Keratinocyte (primary cell): ENCODE results near the gene XG. TPM values are rescaled to one million over a fixed set of nuclear protein-coding genes. Genes with fewer than 3 reads are reported as not detected.

Experiments
- DNase-seq: peaks from one replicate; pipeline ENCODE4 v3.0.0-alpha.2; 2011; ENCODE audit warnings: low read depth, missing footprints, low spot score
- FAIRE-seq: peaks from 2 replicates; lab custom pipeline; 2011; peaks lifted over from hg19 to GRCh38; lab: Jason Lieb, UNC
- H2AFZ ChIP-seq: 2 replicates; pipeline ENCODE4 v1.6.0; 2012; ENCODE audit warnings: low read length, control low read depth, inconsistent platforms; ENCODE audit not compliant: control insufficient read depth
- H3K27ac ChIP-seq: 2 replicates; pipeline ENCODE4 v1.5.1; 2011; ENCODE audit warnings: low read length; ENCODE audit not compliant: control insufficient read depth, insufficient read depth
- H3K27me3 ChIP-seq: 3 replicates; pipeline ENCODE4 v1.6.0; 2011; ENCODE audit warnings: low read length; ENCODE audit not compliant: control insufficient read depth, insufficient read depth; ENCODE audit errors: extremely low read depth
- H3K36me3 ChIP-seq, 2 experiments: 2 replicates in 1 of 2; 3 replicates in 1 of 2; pipeline ENCODE4 v1.5.1; 2011; ENCODE audit warnings: low read length in 2 of 2, mild to moderate bottlenecking in 1 of 2; ENCODE audit not compliant: control insufficient read depth in 2 of 2, insufficient read depth in 2 of 2; ENCODE audit errors: extremely low read depth in 1 of 2
- H3K4me1 ChIP-seq: 3 replicates; pipeline ENCODE4 v1.5.1; 2011; ENCODE audit warnings: low read length; ENCODE audit not compliant: control insufficient read depth, insufficient read depth; ENCODE audit errors: extremely low read depth
- H3K4me2 ChIP-seq: 3 replicates; pipeline ENCODE4 v1.6.0; 2011; ENCODE audit warnings: low read depth, low read length; ENCODE audit not compliant: control insufficient read depth, insufficient read depth; ENCODE audit errors: extremely low read depth
- H3K4me3 ChIP-seq, 3 experiments: fragments of 200-600 bp in 1 of 3; sonication (generic) in 1 of 3; 2 replicates in 2 of 3; 3 replicates in 1 of 3; pipeline ENCODE4 v1.5.1; 2011 to 2016; ENCODE audit warnings: low read length in 3 of 3, mild to moderate bottlenecking in 3 of 3, control low read depth in 2 of 3, inconsistent platforms in 1 of 3, low read depth in 1 of 3, mixed read lengths in 1 of 3, mixed run types in 1 of 3, moderate library complexity in 1 of 3; ENCODE audit not compliant: control insufficient read depth in 2 of 3, insufficient read depth in 2 of 3; ENCODE audit errors: extremely low read depth in 1 of 3
- H3K79me2 ChIP-seq: 2 replicates; pipeline ENCODE4 v1.6.0; 2012; ENCODE audit warnings: low read length; ENCODE audit not compliant: control insufficient read depth, insufficient read depth
- H3K9ac ChIP-seq: 3 replicates; pipeline ENCODE4 v1.6.0; 2011; ENCODE audit warnings: low read length; ENCODE audit not compliant: control insufficient read depth, insufficient read depth; ENCODE audit errors: extremely low read depth
- H3K9me1 ChIP-seq: 3 replicates; pipeline ENCODE4 v1.6.0; 2011; ENCODE audit warnings: low read length; ENCODE audit not compliant: control insufficient read depth, insufficient read depth; ENCODE audit errors: extremely low read depth
- H3K9me3 ChIP-seq: 2 replicates; pipeline ENCODE4 v1.5.1; 2012; ENCODE audit warnings: low read depth, low read length; ENCODE audit not compliant: control insufficient read depth
- H4K20me1 ChIP-seq: 3 replicates; pipeline ENCODE4 v1.6.0; 2011; ENCODE audit warnings: low read length; ENCODE audit not compliant: control insufficient read depth, insufficient read depth; ENCODE audit errors: extremely low read depth
- EZH2 ChIP-seq: IDR thresholded peaks from one replicate; pipeline ENCODE4 v1.6.1; 2012; ENCODE audit warnings: inconsistent platforms, mild to moderate bottlenecking, low read length, moderate library complexity
- dilution Hi-C: fragments of 300-500 bp; cut with MboI; formaldehyde crosslinking; loops from one replicate; pipeline ENCODE4 v1.7.0; 2020; ENCODE audit warnings: low sequenced_read_pairs; ENCODE audit not compliant: extremely low pct_ligation_motif_present
- polyA plus RNA-seq, 5 experiments: library from polyadenylated mRNA; depleted of rRNA in 3 of 5; stranded (reverse) in 3 of 5; stranded (forward) in 1 of 5; unstranded in 1 of 5; fragments of >200 nt; gene quantifications; 1 replicate in 1 of 5; 2 replicates in 3 of 5; 3 replicates in 1 of 5; pipeline versions ENCODE4 v1.2.1 to v1.2.3, GENCODE V29; 2011 to 2012; ENCODE audit warnings: missing spikeins in 2 of 5, low read depth in 1 of 5, low replicate concordance in 1 of 5
- TF ChIP-seq, protein P1 (sequence below), 3 experiments: IDR thresholded peaks in 1 of 3; conservative IDR thresholded peaks in 1 of 3; optimal IDR thresholded peaks in 1 of 3; 2 replicates in 2 of 3; 3 replicates in 1 of 3; pipeline versions ENCODE3 to v1.5.1; 2011; ENCODE audit warnings: low read length in 3 of 3, mild to moderate bottlenecking in 3 of 3, moderate library complexity in 2 of 3, control low read depth in 1 of 3, inconsistent platforms in 1 of 3; ENCODE audit not compliant: insufficient read depth in 2 of 3; ENCODE audit errors: extremely low read depth in 1 of 3

The XG gene
- polyA plus RNA-seq, 1 donor (not counting 4 experiments of a cell fraction or from before 2014, with no cell fraction given), result 70.9 TPM

DNA sequence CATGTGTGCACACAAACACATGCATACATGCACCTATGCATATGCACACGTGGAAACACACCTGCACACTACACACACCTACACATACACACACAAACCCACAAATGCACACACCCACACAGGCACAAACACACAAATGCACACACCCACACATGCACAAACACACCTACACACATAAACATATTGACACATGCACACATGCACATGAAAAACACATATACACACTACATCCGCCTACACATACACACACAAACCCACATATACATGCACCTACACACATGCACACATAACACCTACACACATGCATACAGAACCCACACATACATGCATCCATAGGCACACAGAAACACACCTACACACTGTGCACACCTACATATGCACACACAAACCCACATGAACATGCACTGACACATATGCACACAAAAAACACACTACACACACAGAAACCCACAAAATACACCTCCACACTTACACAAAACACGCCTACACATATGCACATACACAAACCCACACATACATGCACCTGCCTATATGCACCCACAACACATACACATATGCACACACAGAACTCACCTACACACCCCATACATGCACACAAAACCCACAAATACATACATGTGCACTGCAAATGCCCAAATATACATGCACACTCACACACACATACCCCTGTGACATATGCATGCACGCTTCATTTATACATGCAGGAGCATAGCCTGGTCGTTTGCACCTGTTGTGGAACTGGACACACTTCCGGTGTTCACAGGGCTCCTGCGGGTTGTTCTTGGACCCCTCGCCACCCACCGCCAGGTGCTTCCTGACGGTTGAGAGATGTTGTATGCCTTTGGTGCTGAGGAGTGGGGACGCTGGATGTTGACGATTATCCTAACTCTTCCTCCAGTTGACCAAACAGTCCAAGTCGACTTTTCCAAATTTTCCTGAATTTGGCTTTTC is 38.7 kb upstream of the XG start:
- DNase-seq, result no peak
- Histone ChIP-seq H3K79me2 (peaks cover 49% of the 10 kb centered on the region), H3K27me3 (no peaks in the 10 kb centered on the region), H4K20me1 (no peaks in the 10 kb centered on the region), H3K36me3 (peaks cover 21 to 30% of the 10 kb centered on the region in 2 experiments), H3K9me1 (peaks cover 7% of the 10 kb centered on the region), H3K27ac (no peak overlapping the region), H3K4me3 (no peak overlapping the region), H3K9ac (no peak overlapping the region), H3K4me1 (peaks cover 23% of the 10 kb centered on the region), H2AFZ (no peak overlapping the region), H3K4me2 (no peak overlapping the region), H3K9me3 (no peaks in the 10 kb centered on the region)
- dilution Hi-C loops, result no loop called here
- FAIRE-seq, result no peak
- no peak for TF ChIP-seq EZH2
- TF ChIP-seq, protein P1, sequence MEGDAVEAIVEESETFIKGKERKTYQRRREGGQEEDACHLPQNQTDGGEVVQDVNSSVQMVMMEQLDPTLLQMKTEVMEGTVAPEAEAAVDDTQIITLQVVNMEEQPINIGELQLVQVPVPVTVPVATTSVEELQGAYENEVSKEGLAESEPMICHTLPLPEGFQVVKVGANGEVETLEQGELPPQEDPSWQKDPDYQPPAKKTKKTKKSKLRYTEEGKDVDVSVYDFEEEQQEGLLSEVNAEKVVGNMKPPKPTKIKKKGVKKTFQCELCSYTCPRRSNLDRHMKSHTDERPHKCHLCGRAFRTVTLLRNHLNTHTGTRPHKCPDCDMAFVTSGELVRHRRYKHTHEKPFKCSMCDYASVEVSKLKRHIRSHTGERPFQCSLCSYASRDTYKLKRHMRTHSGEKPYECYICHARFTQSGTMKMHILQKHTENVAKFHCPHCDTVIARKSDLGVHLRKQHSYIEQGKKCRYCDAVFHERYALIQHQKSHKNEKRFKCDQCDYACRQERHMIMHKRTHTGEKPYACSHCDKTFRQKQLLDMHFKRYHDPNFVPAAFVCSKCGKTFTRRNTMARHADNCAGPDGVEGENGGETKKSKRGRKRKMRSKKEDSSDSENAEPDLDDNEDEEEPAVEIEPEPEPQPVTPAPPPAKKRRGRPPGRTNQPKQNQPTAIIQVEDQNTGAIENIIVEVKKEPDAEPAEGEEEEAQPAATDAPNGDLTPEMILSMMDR (optimal IDR thresholded peaks at IDR 0.05 in 1 of 3, IDR thresholded peaks at IDR 0.05 in 1 of 3, conservative IDR thresholded peaks at IDR 0.05 in 1 of 3; ENCODE audit: extremely low read depth in 1 of 3, insufficient read depth in 2 of 3, low read length in 3 of 3), result no peak

DNA sequence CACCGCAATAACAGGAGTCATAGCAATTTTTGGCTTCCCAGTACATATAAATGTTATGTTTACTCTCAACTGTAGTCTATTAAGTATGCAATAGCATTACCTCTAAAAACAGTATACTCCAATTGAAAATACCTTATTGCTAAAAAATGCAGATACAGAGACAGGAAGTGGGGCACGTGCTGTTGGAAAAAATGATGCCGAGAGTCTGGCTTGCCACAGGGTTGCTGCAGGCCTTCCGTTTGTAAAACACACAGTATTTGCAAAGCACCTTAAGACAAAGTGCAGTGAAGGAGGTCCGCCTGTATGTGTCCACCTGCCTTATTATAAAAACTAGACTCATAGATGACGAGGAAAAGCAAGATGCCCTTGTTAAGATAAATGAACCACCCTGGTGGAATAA is 37.3 kb upstream of the XG start:
- peaks cover 4% of the 10 kb centered on the region for H3K9me1 ChIP-seq
- H3K4me2 ChIP-seq, result no peak overlapping the region
- no peak overlapping the region for H3K4me3 ChIP-seq
- H3K9me3 ChIP-seq, result no peaks in the 10 kb centered on the region
- no peak overlapping the region for H3K27ac ChIP-seq
- peaks cover 28 to 31% of the 10 kb centered on the region in 2 experiments for H3K36me3 ChIP-seq
- peaks cover 35% of the 10 kb centered on the region for H3K79me2 ChIP-seq
- TF ChIP-seq EZH2, result no peak
- TF ChIP-seq, protein P1 (optimal IDR thresholded peaks at IDR 0.05 in 1 of 3, IDR thresholded peaks at IDR 0.05 in 1 of 3, conservative IDR thresholded peaks at IDR 0.05 in 1 of 3; ENCODE audit: extremely low read depth in 1 of 3, insufficient read depth in 2 of 3, low read length in 3 of 3), result no peak
- no peaks in the 10 kb centered on the region for H4K20me1 ChIP-seq
- no peak overlapping the region for H2AFZ ChIP-seq
- no peaks in the 10 kb centered on the region for H3K27me3 ChIP-seq
- H3K4me1 ChIP-seq, result peaks cover 9% of the 10 kb centered on the region
- no peak overlapping the region for H3K9ac ChIP-seq
- DNase-seq, result no peak
- no peak for FAIRE-seq
- dilution Hi-C loops, result no loop called here
